HEK293T (cell line): ENCODE measurements around the gene EHBP1.

Source experiments
- ARNT ChIP-seq: fragments of 450-650 bp; IDR thresholded peaks from 2 replicates; pipeline ENCODE4 v1.6.1; 2017; ENCODE audit warnings: mild to moderate bottlenecking
- BHLHE40 ChIP-seq: fragments of 450-650 bp; IDR thresholded peaks from 2 replicates; pipeline ENCODE4 v1.6.1; 2016; ENCODE audit warnings: mild to moderate bottlenecking, moderate library complexity, borderline replicate concordance
- CTBP1 ChIP-seq: fragments of 450-650 bp; IDR thresholded peaks from 2 replicates; pipeline ENCODE4 v1.6.1; 2016; ENCODE audit warnings: borderline replicate concordance
- ELF4 ChIP-seq: fragments of 450-650 bp; IDR thresholded peaks from 2 replicates; pipeline ENCODE4 v1.6.1; 2017; ENCODE audit warnings: antibody characterized with exemption
- FOXA1 ChIP-seq: fragments of 450-650 bp; IDR thresholded peaks from 2 replicates; pipeline ENCODE4 v1.6.1; 2016; ENCODE audit warnings: mild to moderate bottlenecking
- FOXM1 ChIP-seq: fragments of 450-650 bp; IDR thresholded peaks from 2 replicates; pipeline ENCODE4 v1.6.1; 2017; ENCODE audit warnings: mild to moderate bottlenecking, borderline replicate concordance
- LEF1 ChIP-seq: fragments of 450-650 bp; IDR thresholded peaks from 2 replicates; pipeline ENCODE4 v1.6.1; 2017; ENCODE audit warnings: mild to moderate bottlenecking, borderline replicate concordance
- NFRKB ChIP-seq: fragments of 450-650 bp; IDR thresholded peaks from 2 replicates; pipeline ENCODE4 v1.6.1; 2016; ENCODE audit warnings: mild to moderate bottlenecking, moderate library complexity
- SP1 ChIP-seq: fragments of 450-650 bp; IDR thresholded peaks from 2 replicates; pipeline ENCODE4 v1.6.1; 2017
- SUZ12 ChIP-seq: fragments of 450-650 bp; IDR thresholded peaks from 2 replicates; pipeline ENCODE4 v1.6.1; 2016; ENCODE audit warnings: mild to moderate bottlenecking
- TARDBP ChIP-seq: fragments of 450-650 bp; IDR thresholded peaks from 2 replicates; pipeline ENCODE4 v1.6.1; 2016
- ZNF384 ChIP-seq: fragments of 450-650 bp; IDR thresholded peaks from 2 replicates; pipeline ENCODE4 v1.6.1; 2016

DNA sequence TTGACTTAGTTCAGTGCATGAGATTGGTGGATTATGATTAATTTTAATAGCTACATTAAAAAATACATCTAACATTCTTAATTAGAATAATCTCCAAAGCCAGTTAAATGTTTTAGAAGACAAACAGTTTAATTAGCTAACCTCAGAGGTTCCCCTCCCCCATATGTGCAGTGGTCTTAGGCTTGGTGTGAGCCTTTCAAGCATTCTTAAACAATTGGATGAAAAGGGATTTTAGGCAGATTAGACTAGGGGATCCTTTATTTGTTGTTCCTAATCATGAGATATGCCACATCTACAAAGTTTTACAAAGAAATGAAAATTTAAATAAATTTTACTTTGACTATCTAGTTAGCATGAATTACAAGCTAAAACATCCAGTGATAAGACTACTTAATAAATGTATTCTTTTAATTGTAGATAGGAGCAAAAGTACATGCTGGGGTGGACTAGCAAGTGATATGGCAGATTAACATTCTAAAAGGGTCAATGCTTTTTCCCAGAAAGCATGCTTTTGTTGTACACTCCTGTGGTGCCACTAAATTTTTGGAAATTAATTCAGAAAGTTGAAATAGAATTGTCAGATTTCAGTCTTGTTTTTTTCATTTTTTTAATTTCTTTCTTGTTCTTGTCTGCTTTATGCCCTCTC, 302.4 kb downstream of the EHBP1 start:
- TF ChIP-seq FOXM1: no peak
- TF ChIP-seq FOXA1: no peak
- TF ChIP-seq BHLHE40: no peak
- TF ChIP-seq ELF4: no peak
- TF ChIP-seq SUZ12: no peak
- no peak for TF ChIP-seq NFRKB
- TF ChIP-seq SP1: no peak
- no peak for TF ChIP-seq LEF1
- TF ChIP-seq TARDBP: no peak
- no peak for TF ChIP-seq ZNF384
- TF ChIP-seq CTBP1: no peak
- TF ChIP-seq ARNT: no peak
